Measurements from ENCODE around the gene TMEM170A.

- TF ChIP-seq POLR2A (IDR thresholded peaks at IDR 0.05; ENCODE audit: low read depth, low read length) = no peak
- TF ChIP-seq NR2C2 (IDR thresholded peaks at IDR 0.05; ENCODE audit: borderline replicate concordance, control insufficient read depth, insufficient read length, low read depth) = no peak
- no peak for TF ChIP-seq ZNF592 (IDR thresholded peaks at IDR 0.05)
- no peak for TF ChIP-seq CTCF (IDR thresholded peaks at IDR 0.05 in 2 of 3, conservative IDR thresholded peaks at IDR 0.05 in 1 of 3; ENCODE audit: control insufficient read depth in 2 of 3, extremely low read depth in 1 of 3, insufficient read depth in 1 of 3, low read depth in 3 of 3, low read length in 3 of 3)
- no peak for TF ChIP-seq RAD51 (IDR thresholded peaks at IDR 0.05)
- TF ChIP-seq USF2 (IDR thresholded peaks at IDR 0.05; ENCODE audit: borderline replicate concordance, low read depth, low read length) = no peak
- TF ChIP-seq POLR2AphosphoS5 (IDR thresholded peaks at IDR 0.05; ENCODE audit: low read length) = no peak
- TF ChIP-seq ZSCAN29 (IDR thresholded peaks at IDR 0.05) = no peak
These were observed 40.8 kb downstream of the TMEM170A start for GRCh38 chr16:75423723-75424104.
